Measurements from ENCODE around the gene ROCK2. TPM values are rescaled to one million over a fixed set of nuclear protein-coding genes. Genes with fewer than 3 reads are reported as not detected.

Gene ROCK2
- polyA plus RNA-seq, 2 of the 4 experiments (the other 2 are of a cell fraction), result 34.0 to 38.7 TPM

DNA sequence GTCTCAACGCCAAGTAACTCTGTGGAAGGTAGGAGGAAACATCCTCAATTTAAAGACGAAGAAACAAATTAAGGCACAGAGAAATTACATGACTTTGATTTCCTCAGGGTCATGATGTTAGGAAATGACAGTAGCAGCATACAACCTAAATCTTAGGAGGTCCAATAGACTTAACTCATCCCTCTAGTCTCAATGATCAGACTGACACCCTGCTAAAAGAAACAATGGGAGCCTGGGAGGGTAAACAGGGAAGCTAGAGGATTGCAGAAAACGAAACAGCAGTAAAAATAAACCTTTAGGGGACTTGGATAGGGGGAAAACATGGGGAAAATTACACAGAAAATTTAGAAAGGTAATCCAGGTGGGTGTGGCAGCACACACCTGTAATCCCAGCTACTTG lies 56.0 kb downstream of the ROCK2 start (continued):
- TF ChIP-seq ZSCAN20 (CRISPR knock-in tag; IDR thresholded peaks at IDR 0.05) (no peak), FOXS1 (CRISPR knock-in tag; IDR thresholded peaks at IDR 0.05) (no peak), RCOR1 (IDR thresholded peaks at IDR 0.05; ENCODE audit: low read depth, low read length) (no peak), MAZ (IDR thresholded peaks at IDR 0.05; ENCODE audit: borderline replicate concordance, low read depth, low read length) (no peak), ZC3H11A (IDR thresholded peaks at IDR 0.05) (no peak), HEYL (CRISPR knock-in tag; IDR thresholded peaks at IDR 0.05) (no peak)

DNA sequence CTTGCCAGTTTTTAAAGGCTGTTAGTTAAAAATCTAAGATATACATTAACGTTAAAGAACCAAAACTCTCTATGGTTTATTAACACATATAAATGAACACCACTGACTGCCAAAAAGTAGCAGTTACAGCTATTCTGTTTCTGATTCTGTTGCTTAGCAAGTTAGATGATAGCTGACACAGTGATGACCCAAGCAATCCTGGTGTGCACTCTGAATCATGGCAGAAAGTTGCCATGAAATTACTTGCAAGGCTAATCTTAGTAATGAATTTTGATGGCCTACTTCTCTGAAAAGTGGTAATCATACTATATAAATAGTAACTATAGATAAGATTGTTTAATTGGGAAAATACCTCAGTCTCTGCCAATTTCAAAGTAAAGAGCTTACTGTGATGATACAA lies 57.7 kb downstream of the ROCK2 start:
- ChIA-PET CTCF (interaction anchor here (1.3 to 1.7 kb wide), 2 partner anchors 119 to 125 kb away, joined by 4 read pairs; no protein-coding TSS in a partner anchor), POLR2A (no interaction called here)
- Histone ChIP-seq H3K4me2 (no peak overlapping the region), H3K4me3 (no peak overlapping the region), H3K27ac (no peak overlapping the region), H3K4me1 (peaks cover 21% of the 10 kb centered on the region; the same call in 1 of the 3 replicates), H3K9me3 (no peaks in the 10 kb centered on the region)
- ATAC-seq, result no peak
- FAIRE-seq, result no peak
- no peak for TF ChIP-seq HDAC2 (IDR thresholded peaks at IDR 0.05)
- no peak for TF ChIP-seq KDM1A (IDR thresholded peaks at IDR 0.05; ENCODE audit: low read depth)
- no peak for TF ChIP-seq FOXS1 (CRISPR knock-in tag; IDR thresholded peaks at IDR 0.05)
- TF ChIP-seq, protein P1, sequence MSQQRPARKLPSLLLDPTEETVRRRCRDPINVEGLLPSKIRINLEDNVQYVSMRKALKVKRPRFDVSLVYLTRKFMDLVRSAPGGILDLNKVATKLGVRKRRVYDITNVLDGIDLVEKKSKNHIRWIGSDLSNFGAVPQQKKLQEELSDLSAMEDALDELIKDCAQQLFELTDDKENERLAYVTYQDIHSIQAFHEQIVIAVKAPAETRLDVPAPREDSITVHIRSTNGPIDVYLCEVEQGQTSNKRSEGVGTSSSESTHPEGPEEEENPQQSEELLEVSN (IDR thresholded peaks at IDR 0.05; ENCODE audit: borderline replicate concordance, low read depth), result no peak
- DNase-seq (ENCODE audit: low read depth in 1 of 2, low spot score in 1 of 2), result no peak
- WGBS (ENCODE audit: missing lambda C conversion rate), result 81% methylated on average over 1 of the region's 1 CpG

DNA sequence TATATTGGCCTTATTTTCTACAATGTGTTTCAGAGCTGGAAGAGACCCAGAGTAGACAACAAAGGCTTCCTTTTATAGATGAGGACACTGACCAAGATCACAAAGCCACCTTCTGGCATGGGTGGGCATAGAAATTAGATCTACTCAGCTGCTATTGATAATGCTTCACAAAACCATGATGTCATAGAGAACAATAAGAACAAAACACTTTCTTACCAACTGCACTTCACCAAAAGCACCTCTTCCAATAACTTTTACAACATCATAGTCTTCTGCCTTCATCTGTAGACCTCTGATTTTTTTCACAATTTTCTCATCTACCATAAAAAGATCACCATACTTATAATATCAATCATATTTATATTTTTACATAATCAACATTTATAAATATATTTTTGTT lies 58.1 kb downstream of the ROCK2 start:
- Histone ChIP-seq H3K4me2 (no peak overlapping the region), H3K9me3 (no peaks in the 10 kb centered on the region), H3K4me3 (no peak overlapping the region), H3K27ac (no peak overlapping the region), H3K4me1 (peaks cover 21% of the 10 kb centered on the region; the same call in 1 of the 3 replicates)
- ChIA-PET POLR2A (no interaction called here), CTCF (interaction anchor here (1.3 to 1.7 kb wide), 2 partner anchors 119 to 125 kb away, joined by 4 read pairs; no protein-coding TSS in a partner anchor)
- no peak for FAIRE-seq
- no peak for ATAC-seq
- DNase-seq (ENCODE audit: low read depth in 1 of 2, low spot score in 1 of 2), result no peak
- no peak for TF ChIP-seq EHMT2 (IDR thresholded peaks at IDR 0.05; ENCODE audit: low read depth)
- no peak for TF ChIP-seq BHLHE40 (IDR thresholded peaks at IDR 0.05; ENCODE audit: low read depth, low read length)
- no peak for TF ChIP-seq CBX8 (IDR thresholded peaks at IDR 0.05)
- no peak for TF ChIP-seq EHF (CRISPR knock-in tag; IDR thresholded peaks at IDR 0.05)
- TF ChIP-seq, protein P2, sequence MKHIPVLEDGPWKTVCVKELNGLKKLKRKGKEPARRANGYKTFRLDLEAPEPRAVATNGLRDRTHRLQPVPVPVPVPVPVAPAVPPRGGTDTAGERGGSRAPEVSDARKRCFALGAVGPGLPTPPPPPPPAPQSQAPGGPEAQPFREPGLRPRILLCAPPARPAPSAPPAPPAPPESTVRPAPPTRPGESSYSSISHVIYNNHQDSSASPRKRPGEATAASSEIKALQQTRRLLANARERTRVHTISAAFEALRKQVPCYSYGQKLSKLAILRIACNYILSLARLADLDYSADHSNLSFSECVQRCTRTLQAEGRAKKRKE (CRISPR knock-in tag; IDR thresholded peaks at IDR 0.05; ENCODE audit: low read depth), result no peak
- no peak for TF ChIP-seq POLR2A (IDR thresholded peaks at IDR 0.05; ENCODE audit: low read length)
- no peak for TF ChIP-seq HOXB13 (CRISPR knock-in tag; IDR thresholded peaks at IDR 0.05; ENCODE audit: low read depth)
- no peak for TF ChIP-seq ZC3H11A (IDR thresholded peaks at IDR 0.05)

DNA sequence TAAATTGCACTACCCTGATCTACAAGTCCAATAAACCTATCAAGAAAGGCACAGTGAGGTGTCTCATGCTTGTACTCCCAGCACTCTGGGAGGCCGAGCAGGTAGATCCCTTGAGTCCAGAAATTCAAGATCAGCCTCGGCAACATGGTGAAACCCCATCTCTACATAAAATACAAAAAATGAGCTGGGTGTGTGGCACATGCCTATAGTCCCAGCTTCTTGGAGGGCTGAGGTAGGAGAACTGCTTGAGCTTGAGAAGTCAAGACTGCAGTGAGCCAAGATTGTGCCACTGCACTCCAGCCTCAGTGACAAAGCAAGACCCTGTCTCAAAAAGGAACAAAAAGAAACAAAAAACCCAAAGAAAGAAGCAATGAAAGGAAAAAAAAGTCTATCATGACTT lies 58.9 kb downstream of the ROCK2 start:
- TF ChIP-seq BHLHE40 (IDR thresholded peaks at IDR 0.05; ENCODE audit: low read depth, low read length) (no peak), ZSCAN20 (CRISPR knock-in tag; IDR thresholded peaks at IDR 0.05) (no peak), ZFP36 (IDR thresholded peaks at IDR 0.05; ENCODE audit: borderline replicate concordance, partially characterized antibody) (no peak), RNF2 (IDR thresholded peaks at IDR 0.05; ENCODE audit: borderline replicate concordance, low read depth) (no peak), ZNF302 (CRISPR knock-in tag; IDR thresholded peaks at IDR 0.05) (no peak), HOXB5 (CRISPR knock-in tag; IDR thresholded peaks at IDR 0.05) (no peak), EHF (CRISPR knock-in tag; IDR thresholded peaks at IDR 0.05) (no peak), TP53 (CRISPR knock-in tag; IDR thresholded peaks at IDR 0.05) (no peak)
- TF ChIP-seq, protein P2 (CRISPR knock-in tag; IDR thresholded peaks at IDR 0.05; ENCODE audit: low read depth), result no peak
- ChIA-PET POLR2A (no interaction called here), CTCF (interaction anchor here (0.9 to 1.7 kb wide), 3 partner anchors 35 to 298 kb away, joined by 3 to 4 read pairs (median 3); no protein-coding TSS in a partner anchor)
- no peak for FAIRE-seq
- Histone ChIP-seq H3K4me1 (peaks cover 21% of the 10 kb centered on the region; the same call in 1 of the 3 replicates), H3K9me3 (no peaks in the 10 kb centered on the region), H3K27ac (0 out of 6 replicates have a peak overlapping the region, but pooled peaks of 1 of the 2 experiments have one; percentile 15), H3K4me3 (no peak overlapping the region), H3K4me2 (no peak overlapping the region)
- ATAC-seq, result no peak
- WGBS (ENCODE audit: missing lambda C conversion rate), result 96% methylated on average over 2 of the region's 2 CpGs
- no peak for DNase-seq (ENCODE audit: low read depth in 1 of 2, low spot score in 1 of 2)
